ENCODE results near the gene TCF7L2.

DNA sequence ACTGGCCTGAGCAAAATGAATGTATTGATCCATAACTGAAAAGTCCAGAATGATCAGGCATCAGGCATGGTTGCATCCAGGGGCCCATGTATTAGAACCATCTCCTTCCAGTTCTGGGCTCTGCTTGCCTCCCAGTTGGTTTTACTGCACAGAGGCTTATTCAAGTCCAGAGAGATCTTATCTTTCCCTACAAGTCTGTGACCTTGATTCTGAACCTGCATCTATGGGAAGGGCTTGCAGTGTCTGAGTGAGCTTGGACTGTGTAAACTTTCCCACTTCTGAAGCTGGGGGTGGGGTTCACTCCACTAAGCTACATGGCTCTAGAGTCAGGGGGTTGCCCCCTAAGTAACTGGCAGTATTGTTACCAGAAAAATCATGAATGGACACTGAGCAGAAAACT, 136.2 kb downstream of the TCF7L2 start:
- TF ChIP-seq GATA2 (IDR thresholded peaks at IDR 0.05; ENCODE audit: low read depth, low read length) (no peak; the same call in 1 of the 2 replicates), GATA3 (IDR thresholded peaks at IDR 0.05; ENCODE audit: low read depth, low read length) (no peak)

Measured in SH-SY5Y (cell line).